Lung (tissue), 12 donors: Measurements from ENCODE around the gene PLCH1. TPM values are rescaled to one million over a fixed set of nuclear protein-coding genes. Genes with fewer than 3 reads are reported as not detected.

Experiments
- ATAC-seq: fragments of 200-7000 bp; cut with Tn5 transposase; one replicate; pipeline ENCODE4 v1.9.1; 2020; ENCODE audit warnings: moderate number of reproducible peaks; ENCODE audit not compliant: insufficient read depth, low FRiP score
- DNase-seq, 3 donors: peaks; one replicate each; pipeline ENCODE4 v3.0.0-alpha.2; 2013 to 2017
- H3K27ac ChIP-seq, 2 donors: one replicate each; pipeline ENCODE4 v1.5.1; 2013; ENCODE audit warnings: mild to moderate bottlenecking in 2 of 2, moderate library complexity in 2 of 2, control low read depth in 1 of 2, inconsistent platforms in 1 of 2, low read depth in 1 of 2, low read length in 1 of 2
- H3K27me3 ChIP-seq, 3 donors: one replicate each; pipeline ENCODE4 v1.5.1; 2013; ENCODE audit warnings: low read length in 2 of 3; ENCODE audit not compliant: control insufficient read depth in 3 of 3, insufficient read depth in 3 of 3
- H3K36me3 ChIP-seq, 4 donors: one replicate each; pipeline ENCODE4 v1.5.1; 2013; ENCODE audit warnings: low read length in 4 of 4, mild to moderate bottlenecking in 1 of 4, moderate library complexity in 1 of 4; ENCODE audit not compliant: control insufficient read depth in 4 of 4, insufficient read depth in 4 of 4
- H3K4me1 ChIP-seq, 5 donors: one replicate each; pipeline ENCODE4 v1.5.1; 2013; ENCODE audit warnings: low read length in 5 of 5, mild to moderate bottlenecking in 2 of 5, moderate library complexity in 1 of 5; ENCODE audit not compliant: control insufficient read depth in 5 of 5, insufficient read depth in 5 of 5
- H3K4me3 ChIP-seq: one replicate; pipeline ENCODE4 v1.5.1; 2013; ENCODE audit warnings: mild to moderate bottlenecking, control low read depth, moderate library complexity
- H3K9ac ChIP-seq, 2 donors: one replicate each; pipeline ENCODE4 v1.5.1; 2013; ENCODE audit warnings: low read length in 2 of 2, control low read depth in 1 of 2; ENCODE audit not compliant: insufficient read depth in 1 of 2
- H3K9me3 ChIP-seq, 4 donors: one replicate each; pipeline ENCODE4 v1.5.1; 2013; ENCODE audit warnings: low read length in 3 of 4, mild to moderate bottlenecking in 1 of 4, moderate library complexity in 1 of 4; ENCODE audit not compliant: control insufficient read depth in 4 of 4, insufficient read depth in 3 of 4
- WGBS, 2 donors: extraction: QIAGEN DNeasy Blood & Tissue Kit; methylation state at CpG; one replicate each; pipeline ENCODE4 v1.1.7; 2013; 5-methylcytosine and 5-hydroxymethylcytosine counted together
- polyA plus RNA-seq, 2 donors: library from polyadenylated mRNA; stranded (reverse); fragments of 200-250 nt; gene quantifications; one replicate each; pipeline ENCODE4 v1.2.1, GENCODE V29; 2013
- total RNA-seq, 2 donors: library from RNA; depleted of rRNA in 1 of 2; stranded (reverse); fragments of >200 nt in 1 of 2; gene quantifications; one replicate each; pipeline ENCODE4 v1.2.1, GENCODE V29; 2014 to 2021
- TF ChIP-seq, protein P1 (sequence below): IDR thresholded peaks from 2 replicates; pipeline ENCODE4 v1.5.1; 2012; ENCODE audit warnings: mild to moderate bottlenecking; ENCODE audit errors: control extremely low read depth, extremely low read depth
- donor health status: control.
- donor health status: control.
- donor health status: Bipolar disorder and iron deficiency.
- donor health status: healthy.
- donor health status: DM: yes; HTN: yes; CAD: no.

Gene PLCH1
- total and polyA plus RNA-seq, 4 donors: 2.5 to 22.8 (median 9.1) TPM

DNA sequence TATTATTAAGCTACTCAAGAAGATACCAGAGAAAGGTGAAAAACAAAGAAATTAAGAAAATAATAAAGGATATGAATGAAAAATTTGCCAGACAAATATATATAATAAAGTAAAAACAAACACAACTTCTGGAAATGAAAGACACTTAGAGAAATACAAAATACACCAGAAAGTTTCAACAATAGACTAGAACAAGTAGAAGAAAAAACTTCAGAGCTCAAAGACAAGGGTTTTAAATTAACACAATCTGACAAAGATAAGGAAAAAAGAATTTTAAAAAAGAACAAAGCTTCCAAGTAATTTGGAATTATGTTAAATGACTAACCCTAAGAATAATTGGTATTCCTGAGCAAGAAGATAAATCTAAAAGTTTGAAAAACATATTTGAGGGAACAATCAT, 135.3 kb downstream of the PLCH1 start:
- TF ChIP-seq, protein P1, sequence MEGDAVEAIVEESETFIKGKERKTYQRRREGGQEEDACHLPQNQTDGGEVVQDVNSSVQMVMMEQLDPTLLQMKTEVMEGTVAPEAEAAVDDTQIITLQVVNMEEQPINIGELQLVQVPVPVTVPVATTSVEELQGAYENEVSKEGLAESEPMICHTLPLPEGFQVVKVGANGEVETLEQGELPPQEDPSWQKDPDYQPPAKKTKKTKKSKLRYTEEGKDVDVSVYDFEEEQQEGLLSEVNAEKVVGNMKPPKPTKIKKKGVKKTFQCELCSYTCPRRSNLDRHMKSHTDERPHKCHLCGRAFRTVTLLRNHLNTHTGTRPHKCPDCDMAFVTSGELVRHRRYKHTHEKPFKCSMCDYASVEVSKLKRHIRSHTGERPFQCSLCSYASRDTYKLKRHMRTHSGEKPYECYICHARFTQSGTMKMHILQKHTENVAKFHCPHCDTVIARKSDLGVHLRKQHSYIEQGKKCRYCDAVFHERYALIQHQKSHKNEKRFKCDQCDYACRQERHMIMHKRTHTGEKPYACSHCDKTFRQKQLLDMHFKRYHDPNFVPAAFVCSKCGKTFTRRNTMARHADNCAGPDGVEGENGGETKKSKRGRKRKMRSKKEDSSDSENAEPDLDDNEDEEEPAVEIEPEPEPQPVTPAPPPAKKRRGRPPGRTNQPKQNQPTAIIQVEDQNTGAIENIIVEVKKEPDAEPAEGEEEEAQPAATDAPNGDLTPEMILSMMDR: no peak
- Histone ChIP-seq H3K4me1 (no peaks in the 10 kb centered on the region), H3K36me3 (no peaks in the 10 kb centered on the region), H3K27ac (no peak overlapping the region), H3K9me3 (peaks cover 0 to 5% (median 0%) of the 10 kb centered on the region in 4 donors), H3K4me3 (no peak overlapping the region), H3K27me3 (no peaks in the 10 kb centered on the region), H3K9ac (no peak overlapping the region)
- DNase-seq (no peak), ATAC-seq (no peak)

DNA sequence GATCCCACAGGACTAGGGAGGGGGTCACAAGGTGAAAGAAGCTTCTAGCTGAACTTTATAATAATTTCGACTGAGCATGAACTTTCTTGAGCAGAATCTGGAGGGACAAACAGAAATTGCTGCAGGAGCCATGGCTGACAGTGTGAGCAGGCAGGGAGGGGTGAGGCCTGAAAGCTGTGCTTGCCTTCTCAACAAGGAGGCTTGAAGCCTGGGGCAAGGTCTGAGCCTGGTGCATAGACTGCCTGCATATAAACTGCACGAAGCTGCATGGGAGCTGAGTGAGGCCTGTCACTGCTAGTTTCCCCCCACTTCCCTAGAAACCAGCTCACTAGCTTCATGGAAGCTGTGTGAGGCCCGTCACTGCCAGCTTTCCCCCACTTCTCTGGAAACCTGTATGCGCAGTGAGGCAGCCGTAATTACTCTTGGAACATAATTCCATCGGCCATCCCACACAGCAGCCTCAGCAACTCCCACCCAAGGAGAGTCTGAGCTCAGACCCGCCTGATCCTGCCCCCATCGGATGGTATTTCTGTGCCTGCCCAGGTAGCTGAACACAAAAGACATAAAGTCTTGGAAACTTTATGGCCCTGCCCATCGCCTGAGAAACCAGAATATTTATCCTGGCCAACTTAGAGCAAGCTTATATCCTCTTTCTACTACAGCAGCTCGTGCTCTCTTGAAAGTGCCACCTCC, 136.5 kb downstream of the PLCH1 start:
- TF ChIP-seq, protein P1: no peak
- H3K9me3 ChIP-seq: peaks cover 0 to 5% (median 0%) of the 10 kb centered on the region in 4 donors
- WGBS, 2 donors: 88 to 92% methylated on average over 10 of the region's 10 CpGs
- no peak overlapping the region for H3K27ac ChIP-seq
- DNase-seq: no peak
- H3K27me3 ChIP-seq: no peaks in the 10 kb centered on the region
- H3K9ac ChIP-seq: no peak overlapping the region
- no peak overlapping the region for H3K4me3 ChIP-seq
- H3K4me1 ChIP-seq: no peaks in the 10 kb centered on the region
- no peaks in the 10 kb centered on the region for H3K36me3 ChIP-seq
- no peak for ATAC-seq

DNA sequence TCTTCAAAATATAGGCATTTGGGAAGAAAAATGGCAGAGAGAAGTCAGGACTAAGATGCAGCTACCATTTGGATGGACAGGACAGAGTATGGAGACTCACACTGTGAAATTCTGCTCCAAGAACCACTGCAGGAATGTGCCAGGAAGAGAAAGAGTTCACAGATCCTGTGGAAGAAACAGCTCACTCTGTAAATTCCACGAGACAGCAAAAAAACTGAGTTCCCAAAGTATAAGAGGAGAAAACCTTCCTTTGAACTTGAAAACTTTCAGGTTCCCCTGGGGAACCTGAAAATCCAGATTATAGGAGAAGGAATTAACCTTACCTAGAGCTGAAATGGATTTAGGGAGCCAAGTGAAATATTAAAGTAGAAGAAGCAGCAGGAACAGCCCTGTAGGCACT, 137.1 kb downstream of the PLCH1 start:
- Histone ChIP-seq H3K27ac (no peak overlapping the region), H3K36me3 (no peaks in the 10 kb centered on the region), H3K9ac (no peak overlapping the region), H3K9me3 (peaks cover 0 to 5% (median 0%) of the 10 kb centered on the region in 4 donors), H3K4me3 (no peak overlapping the region), H3K4me1 (no peaks in the 10 kb centered on the region), H3K27me3 (no peaks in the 10 kb centered on the region)
- WGBS, 2 donors: 62 to 90% methylated on average over 1 of the region's 1 CpG
- DNase-seq (no peak), ATAC-seq (no peak)
- TF ChIP-seq, protein P1: no peak

DNA sequence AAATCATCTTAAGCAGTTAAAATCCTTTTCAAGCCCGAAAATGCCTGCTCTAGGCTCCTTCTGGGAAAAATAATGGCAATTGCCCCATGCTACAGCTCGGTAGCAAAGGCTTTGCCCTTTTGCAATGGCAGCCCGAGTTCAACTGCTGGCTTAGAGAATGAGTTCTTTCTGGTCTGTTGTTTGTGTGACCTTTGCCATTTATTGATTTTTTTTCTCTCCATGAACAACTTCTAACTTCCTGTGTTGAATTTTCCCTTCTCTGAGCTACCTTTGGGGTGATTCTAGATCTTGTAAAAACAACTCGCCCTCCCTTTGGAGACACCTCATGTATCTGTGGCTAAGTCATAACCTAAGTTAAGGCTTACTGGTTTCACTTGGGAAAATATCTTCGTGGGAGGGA, 139.3 kb downstream of the PLCH1 start:
- no peak for ATAC-seq
- TF ChIP-seq, protein P1: no peak
- WGBS, 2 donors: 62 to 75% methylated on average over 5 of the region's 5 CpGs

More for the DNA sequence above, 139.3 kb downstream of the PLCH1 start:
- Histone ChIP-seq H3K4me3 (no peak overlapping the region), H3K4me1 (no peaks in the 10 kb centered on the region), H3K27me3 (no peaks in the 10 kb centered on the region), H3K27ac (no peak overlapping the region), H3K36me3 (no peaks in the 10 kb centered on the region), H3K9me3 (peaks cover 0 to 5% (median 0%) of the 10 kb centered on the region in 4 donors), H3K9ac (no peak overlapping the region)
- DNase-seq: no peak
